Measurements from ENCODE around the gene CRELD1.
"Not testable (repeated sequence)": the region's sequence is repeated elsewhere in the genome, so short reads cannot be mapped to it uniquely, and the experiment has no call there.

Gene CRELD1

DNA sequence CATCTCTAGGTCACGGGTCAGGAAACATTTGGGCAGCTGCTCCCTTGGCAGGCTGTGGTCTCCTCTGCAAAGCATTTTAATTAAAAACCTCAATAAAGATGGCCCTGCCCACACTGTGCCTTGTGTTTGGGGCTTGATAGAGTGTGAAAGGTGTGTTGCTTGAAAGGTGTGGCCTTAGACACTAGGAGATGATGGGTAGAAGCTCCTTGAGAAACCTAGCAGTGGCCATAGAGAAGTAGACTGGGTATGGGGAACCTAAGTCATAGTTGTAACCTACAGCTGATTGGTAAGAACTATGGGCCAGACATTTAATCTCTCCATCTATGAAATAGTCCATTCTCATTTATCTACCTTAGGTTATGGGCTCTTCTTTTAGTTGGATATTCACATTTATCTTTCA is 39.9 kb upstream of the CRELD1 start:
- no peak overlapping the region for H2AFZ ChIP-seq (ENCODE audit: low read length)
- H2BK120ac ChIP-seq (ENCODE audit: low read depth, low read length) = no peak overlapping the region
- H3K27me3 ChIP-seq (ENCODE audit: control insufficient read depth in 3 of 3, insufficient read depth in 3 of 3, low read depth in 1 of 3, low read length in 3 of 3) = peaks cover 0 to 5% (median 0%) of the 10 kb centered on the region in 3 experiments
- H3K9me3 ChIP-seq (replicated peaks in 1 of 2; ENCODE audit: control insufficient read depth in 2 of 2, insufficient read depth in 1 of 2, low read depth in 1 of 2, low read length in 2 of 2) = peaks cover 0 to 3% of the 10 kb centered on the region in 2 donors
- H3K14ac ChIP-seq (ENCODE audit: low read length) = no peak overlapping the region
- no peak overlapping the region for H4K91ac ChIP-seq (ENCODE audit: low read depth, low read length, poor library complexity)
- H2AK5ac ChIP-seq (ENCODE audit: low read depth, low read length) = no peak overlapping the region
- H3K23ac ChIP-seq (ENCODE audit: low read depth, low read length, poor library complexity) = no peak overlapping the region
- H2BK15ac ChIP-seq (ENCODE audit: low read length) = no peak overlapping the region
- no peak overlapping the region for H3K4me3 ChIP-seq (ENCODE audit: low read length in 2 of 2)
- H3K4me1 ChIP-seq (ENCODE audit: control insufficient read depth in 2 of 2, insufficient read depth in 1 of 2, low read depth in 1 of 2, low read length in 2 of 2) = peaks cover 0 to 1% of the 10 kb centered on the region in 2 donors
- peaks cover 5% of the 10 kb centered on the region for H3K79me1 ChIP-seq (ENCODE audit: low read depth, low read length)
- H4K8ac ChIP-seq (ENCODE audit: low read depth, low read length) = no peak overlapping the region
- H3K27ac ChIP-seq (replicated peaks; ENCODE audit: low read length) = no peak overlapping the region
- H3K9ac ChIP-seq (ENCODE audit: low read depth, low read length, poor library complexity) = no peak overlapping the region
- H3K18ac ChIP-seq (ENCODE audit: low read length) = no peak overlapping the region
- WGBS, 2 donors (ENCODE audit: extremely low coverage in 2 of 2, insufficient read length in 2 of 2, insufficient replicate concordance in 1 of 2) = no CpG with 5 or more reads among the region's 1 CpG
- no peak overlapping the region for H2BK5ac ChIP-seq (ENCODE audit: low read length)
- H3K4ac ChIP-seq (ENCODE audit: low read length) = no peak overlapping the region
- H3K36me3 ChIP-seq (replicated peaks in 1 of 2; ENCODE audit: control insufficient read depth in 2 of 2, insufficient read depth in 2 of 2, low read length in 2 of 2) = peaks cover 14 to 40% of the 10 kb centered on the region in 2 donors
- H2BK12ac ChIP-seq (ENCODE audit: low read length) = no peak overlapping the region
- no peak overlapping the region for H3K4me2 ChIP-seq (ENCODE audit: insufficient read depth, low read length, poor library complexity, severe bottlenecking)
- no peak for DNase-seq (ENCODE audit: low spot score)

DNA sequence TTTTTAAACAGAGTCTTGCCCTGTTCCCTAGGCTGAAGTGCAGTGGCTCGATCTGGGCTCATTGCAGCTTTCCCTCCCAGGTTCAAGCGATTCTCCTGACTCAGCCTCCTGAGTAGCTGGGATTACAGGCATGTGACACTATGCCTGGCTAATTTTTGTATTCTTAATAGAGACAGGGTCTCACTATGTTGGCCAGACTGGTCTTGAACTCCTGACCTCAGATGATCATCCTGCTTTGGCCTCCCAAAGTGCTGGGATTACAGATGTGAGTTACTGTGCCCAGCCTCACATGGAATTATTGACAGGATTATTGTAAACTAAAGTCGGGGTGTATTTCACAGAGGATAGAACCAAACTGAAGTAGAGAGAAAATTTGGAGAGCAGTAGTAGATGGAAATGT is 37.9 kb upstream of the CRELD1 start:
- not testable (repeated sequence) for H2BK120ac ChIP-seq (ENCODE audit: low read depth, low read length); H3K14ac ChIP-seq (ENCODE audit: low read length); H4K91ac ChIP-seq (ENCODE audit: low read depth, low read length, poor library complexity); DNase-seq (ENCODE audit: low spot score); H2AK5ac ChIP-seq (ENCODE audit: low read depth, low read length); H3K9ac ChIP-seq (ENCODE audit: low read depth, low read length, poor library complexity); H3K4ac ChIP-seq (ENCODE audit: low read length); H4K8ac ChIP-seq (ENCODE audit: low read depth, low read length); H3K79me1 ChIP-seq (ENCODE audit: low read depth, low read length); H2BK12ac ChIP-seq (ENCODE audit: low read length); H3K27me3 ChIP-seq (ENCODE audit: control insufficient read depth in 3 of 3, insufficient read depth in 3 of 3, low read depth in 1 of 3, low read length in 3 of 3); H2BK5ac ChIP-seq (ENCODE audit: low read length); H3K23ac ChIP-seq (ENCODE audit: low read depth, low read length, poor library complexity); H2AFZ ChIP-seq (ENCODE audit: low read length); H3K4me3 ChIP-seq (ENCODE audit: low read length in 2 of 2); H3K4me1 ChIP-seq (ENCODE audit: control insufficient read depth in 2 of 2, insufficient read depth in 1 of 2, low read depth in 1 of 2, low read length in 2 of 2); H3K4me2 ChIP-seq (ENCODE audit: insufficient read depth, low read length, poor library complexity, severe bottlenecking); H3K18ac ChIP-seq (ENCODE audit: low read length); H3K9me3 ChIP-seq (replicated peaks in 1 of 2; ENCODE audit: control insufficient read depth in 2 of 2, insufficient read depth in 1 of 2, low read depth in 1 of 2, low read length in 2 of 2); H3K27ac ChIP-seq (replicated peaks; ENCODE audit: low read length); H2BK15ac ChIP-seq (ENCODE audit: low read length)
- no CpG with 5 or more reads among the region's 3 CpGs for WGBS, 2 donors (ENCODE audit: extremely low coverage in 2 of 2, insufficient read length in 2 of 2, insufficient replicate concordance in 1 of 2)
- peaks cover 14 to 40% of the 10 kb centered on the region in 2 donors for H3K36me3 ChIP-seq (replicated peaks in 1 of 2; ENCODE audit: control insufficient read depth in 2 of 2, insufficient read depth in 2 of 2, low read length in 2 of 2)

DNA sequence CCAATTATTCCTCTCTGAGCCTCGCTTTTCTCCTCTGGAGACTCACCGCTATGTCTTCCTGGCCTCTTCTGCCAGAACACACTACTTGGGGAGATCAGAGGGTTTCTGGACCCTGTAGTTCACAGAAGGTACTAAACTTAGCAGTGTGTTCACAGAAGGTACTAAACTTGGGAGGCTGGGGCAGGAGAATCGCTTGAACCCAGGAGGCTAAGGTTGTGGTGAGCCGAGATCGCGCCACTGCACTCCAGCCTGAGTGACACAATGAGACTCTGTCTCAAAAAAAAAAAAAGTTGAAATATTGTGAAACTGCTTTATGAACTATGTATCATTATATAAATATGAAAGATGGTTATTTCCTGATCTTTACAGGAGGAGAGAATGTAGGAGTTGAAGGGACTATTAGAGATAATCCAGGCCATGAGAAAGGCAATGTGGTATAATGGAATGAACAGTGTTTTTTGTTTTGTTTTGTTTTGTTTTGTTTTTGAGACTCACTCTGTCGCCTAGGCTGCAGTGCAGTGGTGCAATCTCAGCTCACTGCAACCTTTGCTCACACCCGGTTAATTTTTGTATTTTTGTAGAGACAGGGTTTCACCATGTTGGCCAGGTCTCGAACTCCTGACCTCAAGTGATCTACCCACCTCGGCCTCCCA is 36.8 kb upstream of the CRELD1 start:
- H3K79me1 ChIP-seq (ENCODE audit: low read depth, low read length); H3K27me3 ChIP-seq (ENCODE audit: control insufficient read depth in 3 of 3, insufficient read depth in 3 of 3, low read depth in 1 of 3, low read length in 3 of 3); H3K18ac ChIP-seq (ENCODE audit: low read length); H3K4ac ChIP-seq (ENCODE audit: low read length); H2BK12ac ChIP-seq (ENCODE audit: low read length); H3K23ac ChIP-seq (ENCODE audit: low read depth, low read length, poor library complexity); H3K4me3 ChIP-seq (ENCODE audit: low read length in 2 of 2); H3K4me2 ChIP-seq (ENCODE audit: insufficient read depth, low read length, poor library complexity, severe bottlenecking); H3K14ac ChIP-seq (ENCODE audit: low read length); H3K4me1 ChIP-seq (ENCODE audit: control insufficient read depth in 2 of 2, insufficient read depth in 1 of 2, low read depth in 1 of 2, low read length in 2 of 2); H3K27ac ChIP-seq (replicated peaks; ENCODE audit: low read length); H3K9me3 ChIP-seq (replicated peaks in 1 of 2; ENCODE audit: control insufficient read depth in 2 of 2, insufficient read depth in 1 of 2, low read depth in 1 of 2, low read length in 2 of 2); H4K8ac ChIP-seq (ENCODE audit: low read depth, low read length); H2BK5ac ChIP-seq (ENCODE audit: low read length); H2BK15ac ChIP-seq (ENCODE audit: low read length); H2BK120ac ChIP-seq (ENCODE audit: low read depth, low read length); H2AFZ ChIP-seq (ENCODE audit: low read length); H3K9ac ChIP-seq (ENCODE audit: low read depth, low read length, poor library complexity); H4K91ac ChIP-seq (ENCODE audit: low read depth, low read length, poor library complexity); H2AK5ac ChIP-seq (ENCODE audit: low read depth, low read length); DNase-seq (ENCODE audit: low spot score): not testable (repeated sequence)
- H3K36me3 ChIP-seq (replicated peaks in 1 of 2; ENCODE audit: control insufficient read depth in 2 of 2, insufficient read depth in 2 of 2, low read length in 2 of 2) = peaks cover 14 to 36% of the 10 kb centered on the region in 2 donors
- no CpG with 5 or more reads among the region's 10 CpGs for WGBS, 2 donors (ENCODE audit: extremely low coverage in 2 of 2, insufficient read length in 2 of 2, insufficient replicate concordance in 1 of 2)

DNA sequence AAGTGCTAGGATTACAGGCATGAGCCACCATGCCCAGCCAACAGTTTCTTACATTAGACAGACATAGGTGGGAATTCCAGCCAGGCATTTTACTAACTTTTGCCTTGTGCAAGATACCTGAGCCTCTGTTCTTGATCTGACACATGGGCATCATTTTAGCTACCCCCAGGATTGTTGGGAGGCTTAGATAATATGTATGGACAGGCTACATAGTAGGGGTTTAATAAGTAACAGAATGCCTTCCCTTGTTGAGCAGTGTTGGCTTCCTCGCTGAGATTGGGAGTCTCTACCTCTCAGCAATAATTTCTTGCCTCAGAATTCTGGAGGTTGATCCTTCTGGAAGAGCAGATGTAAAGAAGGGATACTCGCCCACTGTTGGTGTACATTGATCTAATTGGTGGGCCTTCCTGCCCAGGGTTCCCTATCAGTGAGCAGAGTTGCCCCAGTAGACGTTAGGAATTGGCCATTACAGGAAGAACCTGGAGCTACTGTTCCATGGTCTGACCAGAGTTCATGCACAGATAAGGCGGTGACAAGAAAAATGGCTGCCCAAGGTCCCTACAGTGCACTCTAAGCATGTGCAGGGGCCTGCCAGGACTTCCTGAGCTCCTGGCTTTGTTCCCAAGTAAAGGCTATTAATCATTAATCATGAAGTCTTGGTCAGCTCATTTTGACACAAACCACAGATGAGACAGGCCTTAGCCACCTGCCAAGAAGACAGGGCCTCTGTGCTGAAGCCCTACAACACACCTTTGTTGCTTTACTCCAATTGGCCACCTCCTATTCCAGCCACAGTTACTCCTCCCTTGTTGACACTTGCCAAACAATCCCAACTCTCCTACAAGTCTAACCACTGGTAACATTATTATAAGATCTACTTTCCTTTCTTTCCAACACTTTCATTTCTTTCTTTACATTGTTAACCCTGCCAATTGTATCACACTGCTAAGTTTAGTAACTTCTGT is 35.9 kb upstream of the CRELD1 start:
- H3K27ac ChIP-seq (replicated peaks; ENCODE audit: low read length) = no peak overlapping the region
- no CpG with 5 or more reads among the region's 4 CpGs for WGBS, 2 donors (ENCODE audit: extremely low coverage in 2 of 2, insufficient read length in 2 of 2, insufficient replicate concordance in 1 of 2)
- no peak overlapping the region for H2BK5ac ChIP-seq (ENCODE audit: low read length)
- no peak for DNase-seq (ENCODE audit: low spot score)
- H3K4me1 ChIP-seq (ENCODE audit: control insufficient read depth in 2 of 2, insufficient read depth in 1 of 2, low read depth in 1 of 2, low read length in 2 of 2) = peaks cover 0 to 3% of the 10 kb centered on the region in 2 donors
- peaks cover 11 to 28% of the 10 kb centered on the region in 2 donors for H3K36me3 ChIP-seq (replicated peaks in 1 of 2; ENCODE audit: control insufficient read depth in 2 of 2, insufficient read depth in 2 of 2, low read length in 2 of 2)
- H3K18ac ChIP-seq (ENCODE audit: low read length) = no peak overlapping the region
- H3K79me1 ChIP-seq (ENCODE audit: low read depth, low read length) = no peaks in the 10 kb centered on the region
- H3K23ac ChIP-seq (ENCODE audit: low read depth, low read length, poor library complexity) = no peak overlapping the region
- no peak overlapping the region for H2BK120ac ChIP-seq (ENCODE audit: low read depth, low read length)
- H3K9ac ChIP-seq (ENCODE audit: low read depth, low read length, poor library complexity) = no peak overlapping the region
- H3K4ac ChIP-seq (ENCODE audit: low read length) = no peak overlapping the region
- H4K91ac ChIP-seq (ENCODE audit: low read depth, low read length, poor library complexity) = no peak overlapping the region
- H3K9me3 ChIP-seq (replicated peaks in 1 of 2; ENCODE audit: control insufficient read depth in 2 of 2, insufficient read depth in 1 of 2, low read depth in 1 of 2, low read length in 2 of 2) = no peaks in the 10 kb centered on the region
- no peak overlapping the region for H3K14ac ChIP-seq (ENCODE audit: low read length)
- no peak overlapping the region for H4K8ac ChIP-seq (ENCODE audit: low read depth, low read length)
- H2BK15ac ChIP-seq (ENCODE audit: low read length) = no peak overlapping the region
- H3K4me2 ChIP-seq (ENCODE audit: insufficient read depth, low read length, poor library complexity, severe bottlenecking) = no peak overlapping the region
- no peak overlapping the region for H2AK5ac ChIP-seq (ENCODE audit: low read depth, low read length)
- no peak overlapping the region for H2BK12ac ChIP-seq (ENCODE audit: low read length)
- H2AFZ ChIP-seq (ENCODE audit: low read length) = no peak overlapping the region
- H3K4me3 ChIP-seq (ENCODE audit: low read length in 2 of 2) = no peak overlapping the region
- H3K27me3 ChIP-seq (ENCODE audit: control insufficient read depth in 3 of 3, insufficient read depth in 3 of 3, low read depth in 1 of 3, low read length in 3 of 3) = no peaks in the 10 kb centered on the region

All from neuronal stem cell (in vitro differentiated cells).